Fibroblast of skin of right quadriceps (primary cell): ENCODE data around the gene LGR4.

Experiments used
- DNase-seq: peaks from one replicate; pipeline ENCODE4 v3.0.0-alpha.2; 2013

LGR4 gene

DNA sequence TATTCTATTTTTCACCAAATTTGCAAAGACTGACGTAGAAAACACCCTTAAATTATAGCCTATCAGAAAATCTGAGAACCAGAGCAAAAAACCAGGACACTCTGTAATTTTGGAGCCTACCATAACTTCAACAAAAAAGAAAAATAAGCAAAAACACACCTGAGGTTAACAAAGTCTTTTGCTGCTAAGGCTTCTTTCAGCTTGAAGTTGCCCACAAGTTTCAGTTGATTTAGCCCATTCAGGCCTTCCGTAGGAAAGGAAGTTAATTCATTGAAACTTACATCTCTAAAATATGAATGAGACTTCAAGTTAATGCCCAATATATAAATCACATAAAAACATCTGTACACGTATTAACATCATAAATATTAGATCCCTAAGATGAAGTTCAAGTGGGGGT lies 99.2 kb downstream of the LGR4 start:
- no peak for DNase-seq

DNA sequence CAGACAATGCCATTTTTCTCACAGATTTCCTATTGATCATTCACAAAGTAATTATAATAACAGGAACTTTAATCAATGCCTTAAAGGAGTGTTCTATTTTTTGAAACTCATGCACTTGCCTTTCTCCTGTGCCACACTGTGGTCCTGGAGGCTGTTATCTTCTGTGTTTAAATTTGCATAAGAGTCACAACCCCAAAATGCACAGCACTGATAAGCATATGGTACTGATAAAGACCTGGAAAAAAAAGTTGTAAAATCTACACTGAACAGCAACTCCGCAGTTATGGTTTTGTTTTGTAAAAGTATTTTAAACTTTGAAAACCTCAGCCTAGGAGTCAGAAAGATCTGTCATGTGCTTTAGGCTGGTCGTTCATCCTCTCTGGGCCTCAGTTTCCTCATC lies 100.4 kb downstream of the LGR4 start:
- DNase-seq = no peak

DNA sequence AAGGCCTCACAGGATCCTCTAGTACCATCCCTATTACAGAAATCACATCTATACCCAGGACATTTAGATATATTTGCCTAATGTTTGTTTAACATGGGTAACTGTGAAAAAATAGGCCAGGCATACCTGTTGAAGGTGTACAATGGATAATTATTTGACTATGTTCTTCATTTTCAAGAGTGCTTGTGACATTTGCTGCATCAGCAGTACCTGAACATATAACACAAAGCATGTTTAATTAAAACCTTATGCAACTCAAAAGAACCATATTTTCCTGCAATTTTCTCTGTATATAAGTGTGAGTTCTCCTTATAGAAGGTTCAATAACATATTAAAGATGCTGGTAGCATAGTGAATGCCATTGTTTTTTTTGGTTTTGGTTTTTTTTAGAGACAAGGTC lies 101.1 kb downstream of the LGR4 start:
- DNase-seq = no peak

DNA sequence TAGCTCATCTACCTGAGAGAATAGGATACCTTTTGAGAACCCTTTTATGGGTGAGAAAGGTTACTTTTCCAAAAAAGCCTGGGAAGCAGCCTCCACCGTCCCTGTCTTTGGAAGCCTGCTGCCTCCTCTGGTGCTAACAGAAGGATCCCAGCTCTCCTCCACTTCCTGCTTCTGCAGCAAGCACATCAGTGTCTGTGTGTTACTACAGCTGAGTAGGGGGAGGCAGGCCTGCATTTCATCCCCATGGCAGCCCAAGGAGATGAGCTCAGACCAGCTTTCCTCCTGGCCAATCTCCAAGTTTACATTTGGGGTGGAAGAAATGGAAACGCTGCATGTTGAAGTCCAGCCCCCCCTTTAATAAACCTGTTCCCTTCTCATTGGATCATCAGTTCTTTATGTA lies 102.2 kb downstream of the LGR4 start:
- peak; percentile 42 for DNase-seq

DNA sequence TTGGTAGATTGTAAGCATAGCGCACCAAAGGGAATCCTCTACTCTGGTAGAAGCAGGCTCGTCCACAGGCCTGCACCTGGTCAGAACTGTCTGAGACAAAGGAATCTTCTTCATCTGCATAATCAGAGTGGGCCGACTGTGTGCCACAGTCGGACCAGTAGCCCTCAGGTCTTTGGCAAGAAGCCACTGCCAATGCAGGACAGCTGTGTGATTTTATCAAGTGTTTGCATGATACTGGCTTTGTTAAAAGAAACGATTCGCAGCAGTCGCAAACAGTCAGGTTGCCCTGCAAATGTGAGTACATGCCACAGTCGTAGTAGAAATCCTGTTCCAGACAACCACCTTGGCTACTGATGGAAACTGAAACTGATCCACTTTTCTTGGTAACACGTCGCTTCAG lies 104.7 kb downstream of the LGR4 start:
- no peak for DNase-seq

DNA sequence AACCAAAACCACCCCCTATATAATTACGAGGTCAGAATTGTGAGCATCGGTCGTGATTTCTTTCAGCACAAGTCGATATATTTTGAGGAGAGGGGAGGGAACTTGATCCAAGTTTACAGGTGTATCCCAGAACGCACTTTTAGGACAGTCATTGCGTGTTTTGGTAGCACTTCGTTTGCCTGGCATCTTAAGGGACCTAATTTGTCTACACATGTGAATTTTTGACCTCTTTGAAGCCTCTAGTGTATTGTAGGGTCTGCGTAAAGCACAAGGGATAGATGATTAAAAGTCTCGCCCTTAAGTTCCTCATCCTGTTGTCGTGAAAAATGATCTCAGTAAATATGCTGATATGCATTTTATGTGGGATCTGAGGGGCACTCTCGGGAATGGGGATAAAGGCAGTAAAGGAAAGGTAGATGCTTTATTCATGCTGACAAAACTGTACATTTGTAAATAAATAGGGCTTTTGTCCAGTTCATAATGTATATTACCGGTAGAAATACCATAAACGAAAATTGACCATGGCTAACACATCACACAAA lies 108.9 kb downstream of the LGR4 start:
- no peak for DNase-seq

DNA sequence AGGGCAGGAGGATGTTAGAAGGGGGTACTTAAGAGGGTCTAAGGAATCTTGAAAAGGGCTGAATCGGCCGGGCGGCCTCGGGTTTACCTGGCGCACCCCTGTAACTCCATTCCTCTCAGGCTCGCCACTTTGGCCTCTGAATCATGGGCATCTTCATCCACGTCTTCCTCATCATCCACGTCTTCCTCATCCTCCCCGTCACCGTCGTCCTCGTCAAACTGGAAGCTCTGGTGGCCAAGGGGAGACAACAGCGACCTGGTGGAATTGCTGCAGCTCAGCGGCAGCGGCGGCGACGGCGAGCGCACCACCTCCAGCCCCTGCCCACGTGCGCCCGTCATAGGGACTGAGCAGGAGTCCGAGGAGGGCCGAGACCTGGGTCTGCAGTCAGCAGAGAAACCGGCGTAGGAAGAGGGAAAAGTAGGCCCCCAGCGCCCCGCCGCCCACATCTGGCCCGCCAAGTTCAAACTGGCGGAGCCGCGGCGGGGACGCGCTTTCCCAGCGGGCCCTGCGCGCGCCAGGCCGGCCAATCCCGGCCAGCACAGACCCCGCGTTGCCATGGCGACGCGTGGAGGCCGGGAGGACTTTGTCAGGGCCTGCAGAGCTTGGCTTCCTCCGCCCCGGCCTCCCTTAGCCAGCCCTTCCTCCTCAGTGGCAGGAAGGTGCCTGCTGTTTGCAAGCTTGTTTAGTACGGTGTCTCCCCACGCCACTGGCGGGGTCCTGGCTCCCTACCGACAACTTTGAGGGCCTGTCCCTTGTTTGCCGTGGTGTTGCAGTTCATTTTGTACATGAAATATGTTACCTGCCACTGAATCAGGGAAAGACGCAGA lies 109.6 kb downstream of the LGR4 start, which contains the start of gene CCDC34:
CCDC34 (minus strand) TSS at position 467 of the 827 bp plus-strand sequence; CDS start at position 446, 21 bp downstream.
- peak; percentile 94 for DNase-seq

DNA sequence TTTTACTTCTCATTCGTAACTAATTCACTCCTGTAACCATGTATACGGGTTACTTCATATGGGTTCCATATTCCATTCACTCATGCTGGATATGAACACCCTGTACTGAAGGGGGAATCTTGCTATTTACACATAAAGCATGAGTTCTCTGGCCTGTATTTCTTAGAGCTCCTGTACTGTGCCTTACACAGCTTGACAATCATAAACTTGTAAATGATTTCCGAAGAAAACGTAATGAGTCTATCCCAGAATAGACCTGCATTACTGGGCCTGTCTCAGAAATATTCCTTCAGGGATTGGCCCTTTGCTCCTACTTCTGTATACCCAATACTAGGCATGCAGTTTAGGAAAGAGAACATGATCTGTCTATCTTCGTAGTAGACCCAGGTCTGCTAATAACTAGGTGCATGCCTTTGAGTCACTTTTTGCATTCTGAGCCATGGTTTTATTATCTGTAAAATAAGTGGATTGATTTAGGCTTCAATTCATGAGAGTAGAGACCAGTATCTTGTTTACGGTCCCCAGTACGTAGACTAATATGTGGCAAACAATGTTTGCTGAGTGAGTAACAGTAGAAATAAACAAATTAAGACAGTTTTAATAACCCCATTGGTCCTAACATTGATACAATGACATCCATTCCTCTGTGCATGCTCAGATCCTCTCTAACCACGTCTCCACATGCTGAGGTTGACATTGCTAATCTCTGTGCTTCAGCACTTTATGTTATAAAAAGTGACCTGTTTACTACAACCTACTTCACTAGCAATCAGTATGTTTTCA lies 110.8 kb downstream of the LGR4 start:
- DNase-seq = no peak

DNA sequence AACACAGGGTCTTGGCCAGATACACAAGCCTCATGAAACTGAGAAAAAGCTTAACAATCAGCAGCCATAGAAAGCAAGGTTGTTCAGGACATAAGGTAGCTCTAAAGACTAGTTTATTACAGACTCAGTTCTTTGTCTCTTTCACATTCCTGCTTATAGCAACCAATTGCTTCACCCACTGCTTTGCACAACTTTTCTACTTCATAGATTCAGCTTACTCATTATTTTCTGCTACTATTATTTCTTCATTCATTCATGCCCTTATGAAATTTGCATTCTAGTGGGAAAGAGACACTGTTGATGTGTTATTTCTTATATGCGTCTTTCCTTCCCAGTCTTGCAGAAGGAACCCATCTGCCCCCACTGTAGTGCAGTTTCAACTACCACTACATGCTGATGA lies 114.3 kb downstream of the LGR4 start:
- DNase-seq = peak; percentile 14

DNA sequence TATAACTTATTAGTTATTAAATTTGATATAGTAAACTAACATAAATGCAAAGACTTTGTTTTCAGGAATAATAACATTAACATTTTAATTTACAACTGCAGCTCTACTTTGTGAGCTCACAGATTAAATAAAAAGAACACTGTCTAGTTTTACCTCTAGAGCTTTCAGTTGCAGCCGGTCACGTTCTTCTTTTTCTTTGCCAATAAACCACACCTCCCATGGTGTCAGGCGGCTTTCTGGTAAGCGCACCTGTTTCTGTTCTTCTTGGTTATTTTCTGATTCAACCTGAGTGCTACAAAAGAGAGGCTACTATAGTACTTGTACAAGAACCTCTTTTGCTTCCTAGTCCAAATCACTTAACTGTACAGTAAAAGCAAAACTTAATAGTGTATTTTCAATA lies 115.3 kb downstream of the LGR4 start:
- no peak for DNase-seq

DNA sequence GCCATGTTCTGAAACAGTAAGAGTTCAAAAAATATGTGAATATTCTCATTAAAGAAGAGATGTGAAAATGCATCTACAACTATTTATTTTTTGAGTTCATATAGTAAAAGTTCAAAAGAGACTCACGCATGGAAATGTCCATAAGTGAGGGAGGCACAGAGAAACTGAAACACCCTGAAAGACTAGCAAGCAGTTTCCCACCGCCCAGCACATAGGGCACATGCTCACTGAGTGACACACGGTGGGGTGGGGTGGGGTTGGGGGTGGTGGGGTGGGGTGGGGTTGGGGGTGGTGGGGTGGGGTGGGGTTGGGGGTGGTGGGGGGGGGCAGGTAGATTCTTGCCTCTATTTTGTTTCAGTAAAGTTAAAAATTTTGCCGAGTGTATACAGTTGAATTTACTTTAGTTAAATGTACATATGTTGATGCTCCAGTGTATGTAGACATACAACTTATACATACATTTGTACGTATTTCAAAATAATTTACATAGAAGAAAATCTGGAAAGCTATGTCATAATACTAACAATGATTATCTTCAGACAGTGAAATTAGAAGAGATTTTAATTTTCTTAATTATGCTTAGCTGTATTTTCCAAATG lies 115.9 kb downstream of the LGR4 start:
- no peak for DNase-seq

DNA sequence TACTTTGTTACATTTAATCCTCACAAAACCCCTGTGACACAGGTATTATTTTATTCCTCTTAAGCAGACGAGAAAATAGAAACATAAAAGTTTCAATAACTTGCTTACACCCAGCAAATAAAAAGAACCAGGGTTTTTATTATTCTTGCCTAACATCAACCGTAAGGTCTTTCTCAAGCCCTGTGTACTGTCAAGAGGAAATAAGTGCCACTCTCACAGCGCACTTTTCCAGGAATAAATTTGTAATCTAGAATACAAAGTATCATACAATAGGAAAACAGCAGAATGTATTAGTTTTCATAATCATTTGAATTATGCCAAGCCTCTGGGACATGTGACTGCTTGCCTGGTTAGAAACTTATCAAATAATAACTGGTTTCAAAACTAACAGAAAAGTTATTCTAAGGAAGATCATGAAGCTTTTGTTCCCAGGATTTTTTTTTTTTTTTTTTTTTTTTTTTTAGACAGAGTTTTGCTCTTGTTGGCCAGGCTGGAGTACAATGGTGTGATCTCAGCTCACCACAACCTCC lies 117.0 kb downstream of the LGR4 start:
- no peak for DNase-seq

DNA sequence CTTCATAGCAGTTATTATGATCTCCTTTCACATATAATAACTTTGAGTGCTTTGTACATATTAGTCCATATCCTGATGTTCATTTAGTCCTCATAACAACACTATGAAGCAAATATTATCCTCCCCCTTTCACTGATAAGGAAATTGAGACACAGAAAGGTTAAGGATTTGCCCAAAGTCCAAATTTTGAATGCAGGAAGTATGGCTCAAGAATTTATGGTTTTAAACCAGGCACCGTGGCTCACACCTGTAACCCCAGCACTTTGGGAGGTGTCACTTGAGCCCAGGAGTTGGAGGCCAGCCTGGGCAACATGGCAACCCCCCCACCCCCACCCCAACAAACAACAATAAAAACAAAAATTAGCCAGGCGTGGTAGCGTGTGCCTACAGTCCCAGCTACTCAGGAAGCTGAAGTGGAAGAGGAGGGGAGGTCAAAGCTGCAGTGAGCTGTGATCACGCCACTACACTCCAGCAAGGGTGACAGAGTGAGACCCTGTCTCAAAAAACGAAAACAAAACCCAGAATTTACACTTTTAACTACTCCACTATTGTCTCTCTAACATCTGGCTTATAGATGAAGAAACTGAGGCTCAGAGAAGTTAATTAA lies 118.1 kb downstream of the LGR4 start:
- DNase-seq = no peak

DNA sequence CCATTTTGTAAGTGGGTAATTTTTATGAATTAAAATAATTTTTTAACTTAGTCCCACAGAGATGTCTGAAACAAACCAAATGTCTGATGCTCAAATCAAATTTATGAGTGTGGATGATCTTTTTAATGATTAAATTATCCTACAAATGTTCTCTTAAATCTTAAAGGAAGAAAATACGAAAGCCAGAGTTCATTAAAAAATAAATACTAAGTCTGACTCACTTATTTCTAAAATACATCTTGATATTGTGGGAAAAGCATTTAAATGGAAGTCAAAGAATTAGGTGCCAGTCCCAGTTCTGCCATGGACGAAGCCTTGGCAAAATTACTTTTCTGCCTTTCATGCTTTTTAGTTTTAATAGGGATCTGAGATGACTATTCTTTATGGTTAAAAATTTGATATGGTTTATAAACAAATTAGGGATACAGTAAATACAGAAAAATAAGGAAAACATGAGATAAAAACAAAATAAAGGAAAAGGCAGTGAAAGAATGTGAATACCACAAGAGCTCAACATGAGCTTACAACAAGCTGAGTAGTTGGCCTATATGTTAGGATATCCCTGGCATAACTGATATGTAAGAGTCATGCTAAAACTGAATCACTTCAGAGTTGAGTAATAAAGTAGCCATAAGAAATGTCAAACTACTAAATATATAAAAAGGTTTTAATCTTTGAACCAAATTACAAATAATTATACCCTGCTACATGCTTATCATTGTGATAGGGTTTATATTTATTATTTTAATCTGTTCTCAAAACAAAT lies 118.8 kb downstream of the LGR4 start:
- peak; percentile 52 for DNase-seq

DNA sequence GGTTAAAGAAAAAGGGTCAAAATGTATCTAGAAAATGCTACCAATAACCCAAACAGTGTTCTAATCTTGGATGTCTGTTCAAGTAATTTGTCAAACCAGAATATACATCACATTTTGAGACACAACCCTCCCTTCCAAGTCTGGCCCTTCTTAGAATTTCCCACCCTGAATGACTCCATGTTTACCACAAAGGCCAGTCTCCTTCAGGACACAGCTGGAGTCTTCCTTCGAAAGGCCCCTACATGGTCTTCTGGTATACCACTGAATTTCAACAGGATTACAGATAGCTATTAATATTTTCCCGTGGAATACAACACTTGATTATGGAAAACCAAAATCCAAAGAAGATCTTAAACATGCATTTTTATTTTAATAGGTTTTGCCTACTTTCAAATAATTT lies 119.8 kb downstream of the LGR4 start:
- DNase-seq = no peak

DNA sequence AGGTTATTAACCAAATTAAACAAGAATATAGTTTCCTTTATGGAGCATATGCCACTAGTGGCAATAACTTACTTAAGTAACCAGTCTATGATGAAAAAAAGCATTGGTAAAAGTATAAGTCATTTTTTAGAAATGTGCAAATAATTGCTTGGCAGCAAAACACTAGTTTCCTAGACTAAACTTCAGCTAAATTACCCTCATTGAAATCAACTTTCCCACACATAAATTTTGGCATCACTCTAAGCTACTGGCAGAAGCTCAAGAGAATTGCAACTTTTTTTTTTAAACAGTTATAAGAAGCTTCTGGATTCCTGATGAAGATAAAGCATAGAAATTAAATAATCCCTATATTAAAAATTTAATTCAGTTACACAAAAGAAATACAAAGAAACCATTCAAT lies 122.1 kb downstream of the LGR4 start:
- peak; percentile 71 for DNase-seq

DNA sequence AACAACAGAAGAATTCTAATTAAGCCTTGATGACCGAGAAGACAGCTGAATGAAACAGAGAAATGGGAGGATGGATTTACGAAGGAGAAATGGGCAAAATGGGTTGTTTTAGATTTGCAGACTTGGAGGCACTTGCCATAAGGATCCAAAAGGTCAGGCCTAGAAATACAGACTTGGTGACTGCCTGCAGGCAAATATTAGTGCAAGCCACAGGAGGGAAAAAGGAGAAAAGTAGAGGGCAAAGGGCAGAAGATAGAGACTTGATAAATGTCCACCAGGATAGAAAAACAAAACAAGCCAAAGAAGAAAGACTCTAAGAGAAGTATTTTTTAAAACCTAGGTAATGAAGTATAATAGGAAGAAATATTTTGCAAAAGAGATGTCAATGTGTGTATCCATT lies 122.7 kb downstream of the LGR4 start:
- no peak for DNase-seq

DNA sequence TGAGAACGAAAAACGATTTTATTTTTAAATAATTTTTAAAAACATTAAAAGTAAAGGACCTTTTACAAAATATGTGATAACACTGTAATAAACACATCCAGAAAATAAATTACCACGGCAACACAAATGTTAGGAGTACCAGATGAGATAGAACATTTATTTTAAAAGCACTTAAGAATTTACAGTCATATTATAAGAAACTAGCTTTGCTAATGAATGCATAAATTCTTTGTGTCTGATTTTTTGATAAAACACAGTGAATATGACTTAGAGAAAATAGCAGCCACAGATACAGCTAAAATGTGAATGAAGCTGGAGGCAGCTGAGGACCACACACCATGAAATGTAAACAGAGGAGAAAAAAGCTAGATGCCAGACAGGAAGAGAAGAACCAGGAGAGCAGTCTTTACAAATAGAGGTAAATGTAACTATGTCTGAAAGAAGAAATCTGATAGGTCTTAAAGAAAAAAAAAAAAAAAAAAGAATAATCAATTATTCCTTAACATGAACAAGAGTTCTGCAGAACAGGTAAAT lies 124.2 kb downstream of the LGR4 start:
- DNase-seq = peak; percentile 27

DNA sequence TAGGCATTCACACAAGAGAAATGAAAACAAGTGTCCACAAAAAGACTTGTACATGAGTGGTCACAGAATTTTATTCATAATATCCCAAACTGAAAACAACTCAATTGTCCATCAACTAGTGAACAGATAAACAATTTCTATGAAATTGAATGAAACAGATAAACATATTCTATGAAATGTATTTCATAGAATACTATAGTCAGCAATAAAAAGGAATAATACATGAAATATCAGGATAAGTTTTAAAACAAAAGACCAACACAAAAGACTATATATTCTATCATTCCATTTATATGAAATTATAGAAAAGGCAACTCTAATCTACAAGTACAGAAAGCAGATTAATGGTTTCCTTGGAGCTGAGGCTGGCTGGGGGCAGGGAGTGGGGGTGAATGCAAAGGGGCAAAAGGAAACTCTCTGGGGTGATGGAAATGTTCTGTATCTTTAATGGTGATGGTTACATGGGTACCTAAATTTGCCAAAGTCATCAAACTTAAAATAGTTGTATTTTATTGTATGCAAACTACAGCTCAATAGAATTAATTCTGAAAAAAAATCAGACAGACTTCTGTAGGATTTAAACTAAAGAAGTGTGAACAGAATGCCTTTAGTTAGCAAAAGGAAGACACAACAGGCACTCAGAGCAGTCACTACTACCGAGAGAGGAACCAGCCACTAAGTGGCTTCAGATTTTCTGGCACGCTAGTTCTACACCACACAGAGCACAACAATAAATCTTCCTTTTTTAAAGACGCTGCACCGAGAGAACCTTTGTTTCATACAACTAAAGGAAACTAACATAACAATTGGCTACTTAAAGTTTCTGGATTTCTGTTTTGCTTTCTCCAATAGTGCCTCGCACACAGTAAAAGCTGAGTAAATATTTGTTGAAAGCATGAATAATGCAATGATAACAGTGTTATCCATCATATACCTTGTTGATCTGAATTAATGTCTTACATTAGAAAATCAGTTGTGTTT lies 124.9 kb downstream of the LGR4 start:
- DNase-seq = no peak

DNA sequence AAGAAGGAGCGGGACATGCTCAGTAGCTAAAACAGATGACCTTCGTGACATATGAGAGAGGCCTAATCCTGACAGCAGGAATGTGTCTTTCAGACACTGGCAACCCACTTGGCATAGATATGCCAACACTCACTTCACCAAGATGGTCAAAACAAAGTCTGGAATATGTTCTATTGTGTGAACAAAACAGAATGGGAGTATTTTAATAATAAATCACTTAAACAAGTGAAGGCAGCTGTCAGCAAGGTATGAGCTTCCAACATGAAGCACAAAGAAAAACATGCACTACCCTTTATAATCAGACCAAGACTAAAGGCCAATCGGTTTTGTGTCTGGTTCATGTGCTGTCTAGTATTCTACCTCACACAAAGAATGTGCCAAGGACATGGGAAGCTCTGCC lies 132.6 kb downstream of the LGR4 start:
- DNase-seq = no peak
